ENCODE data around the gene PRICKLE3.
"Not testable (repeated sequence)": the region's sequence is repeated elsewhere in the genome, so short reads cannot be mapped to it uniquely, and the experiment has no call there.

The PRICKLE3 gene

DNA sequence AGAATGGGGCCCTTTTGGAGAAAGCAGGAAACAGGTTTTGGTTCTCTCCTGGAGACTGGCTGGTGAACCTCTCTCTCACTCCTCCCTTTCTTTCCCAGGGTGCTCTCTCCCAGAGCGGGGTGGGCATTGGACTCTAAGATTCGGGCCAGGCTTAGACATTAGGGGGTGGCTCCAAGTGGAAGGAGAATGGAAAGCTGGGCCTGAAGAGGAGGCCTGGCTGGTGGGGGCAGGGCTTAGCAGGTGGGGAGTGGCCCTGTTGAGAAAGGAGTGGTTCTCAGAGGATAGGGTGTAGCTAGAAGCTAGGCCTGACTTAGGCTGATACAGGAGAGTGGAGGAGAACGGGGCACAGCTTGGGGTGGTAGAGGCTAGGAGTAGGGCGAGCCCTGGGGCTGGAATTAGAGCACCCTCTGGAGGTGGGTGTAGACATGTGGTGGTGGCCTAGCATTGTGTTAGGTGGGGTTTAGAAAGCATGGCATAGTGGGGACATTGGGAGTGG lies 8.8 kb downstream of the PRICKLE3 start:
- H3K4me3 ChIP-seq (ENCODE audit: low read depth, low read length), result no peak overlapping the region
- TF ChIP-seq, protein P1, sequence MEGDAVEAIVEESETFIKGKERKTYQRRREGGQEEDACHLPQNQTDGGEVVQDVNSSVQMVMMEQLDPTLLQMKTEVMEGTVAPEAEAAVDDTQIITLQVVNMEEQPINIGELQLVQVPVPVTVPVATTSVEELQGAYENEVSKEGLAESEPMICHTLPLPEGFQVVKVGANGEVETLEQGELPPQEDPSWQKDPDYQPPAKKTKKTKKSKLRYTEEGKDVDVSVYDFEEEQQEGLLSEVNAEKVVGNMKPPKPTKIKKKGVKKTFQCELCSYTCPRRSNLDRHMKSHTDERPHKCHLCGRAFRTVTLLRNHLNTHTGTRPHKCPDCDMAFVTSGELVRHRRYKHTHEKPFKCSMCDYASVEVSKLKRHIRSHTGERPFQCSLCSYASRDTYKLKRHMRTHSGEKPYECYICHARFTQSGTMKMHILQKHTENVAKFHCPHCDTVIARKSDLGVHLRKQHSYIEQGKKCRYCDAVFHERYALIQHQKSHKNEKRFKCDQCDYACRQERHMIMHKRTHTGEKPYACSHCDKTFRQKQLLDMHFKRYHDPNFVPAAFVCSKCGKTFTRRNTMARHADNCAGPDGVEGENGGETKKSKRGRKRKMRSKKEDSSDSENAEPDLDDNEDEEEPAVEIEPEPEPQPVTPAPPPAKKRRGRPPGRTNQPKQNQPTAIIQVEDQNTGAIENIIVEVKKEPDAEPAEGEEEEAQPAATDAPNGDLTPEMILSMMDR (IDR thresholded peaks at IDR 0.05; ENCODE audit: insufficient read depth, low read depth, low read length, missing control alignments), result no peak
- no peak for DNase-seq (ENCODE audit: low read depth)

DNA sequence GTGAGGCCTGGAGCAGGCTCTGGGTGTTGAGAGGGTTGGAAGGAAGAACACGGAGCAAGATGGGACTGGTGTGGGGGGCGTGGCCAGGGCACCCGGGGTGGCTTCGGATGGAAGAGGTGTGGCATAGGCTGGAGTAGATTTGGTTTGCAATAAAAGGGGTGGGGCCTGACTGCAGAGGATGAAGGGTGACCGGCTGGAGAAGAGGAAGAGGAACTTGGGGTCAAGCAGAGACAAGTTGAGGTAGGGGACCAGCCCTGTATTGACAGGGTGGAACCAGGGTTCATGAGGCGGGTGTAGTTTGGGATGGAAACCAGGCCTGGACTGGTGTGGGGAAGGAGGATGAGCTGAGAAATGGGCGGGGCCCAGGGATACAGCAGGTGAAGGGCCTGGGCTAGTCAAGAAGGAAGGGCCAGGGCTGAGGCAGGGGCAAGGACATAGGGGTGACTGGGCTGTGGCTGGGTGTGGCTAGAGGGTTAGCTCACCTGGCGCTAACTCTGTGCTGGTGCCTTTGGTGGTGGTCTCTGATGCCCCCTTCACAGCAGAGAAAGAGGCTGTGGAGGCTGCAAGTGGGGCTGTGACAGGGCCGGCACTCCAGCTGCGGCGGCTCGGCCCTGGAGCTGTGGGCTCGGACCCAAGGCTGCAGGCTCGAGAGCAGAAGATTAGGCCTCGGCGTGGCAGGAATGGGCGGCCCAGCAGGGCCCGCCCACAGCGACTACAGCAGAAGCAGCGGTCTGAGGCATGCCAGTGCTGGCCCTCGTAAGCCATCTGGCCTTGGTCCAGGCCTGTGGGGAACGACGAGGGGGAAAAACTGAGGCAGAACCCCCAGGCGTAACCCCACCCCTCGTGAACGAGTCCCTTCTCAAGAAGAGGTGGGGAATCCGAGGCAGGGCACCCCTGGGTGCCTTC lies 9.5 kb downstream of the PRICKLE3 start:
- TF ChIP-seq, protein P1 (IDR thresholded peaks at IDR 0.05; ENCODE audit: insufficient read depth, low read depth, low read length, missing control alignments), result no peak
- H3K4me3 ChIP-seq (ENCODE audit: low read depth, low read length), result no peak overlapping the region
- DNase-seq (ENCODE audit: low read depth), result no peak

DNA sequence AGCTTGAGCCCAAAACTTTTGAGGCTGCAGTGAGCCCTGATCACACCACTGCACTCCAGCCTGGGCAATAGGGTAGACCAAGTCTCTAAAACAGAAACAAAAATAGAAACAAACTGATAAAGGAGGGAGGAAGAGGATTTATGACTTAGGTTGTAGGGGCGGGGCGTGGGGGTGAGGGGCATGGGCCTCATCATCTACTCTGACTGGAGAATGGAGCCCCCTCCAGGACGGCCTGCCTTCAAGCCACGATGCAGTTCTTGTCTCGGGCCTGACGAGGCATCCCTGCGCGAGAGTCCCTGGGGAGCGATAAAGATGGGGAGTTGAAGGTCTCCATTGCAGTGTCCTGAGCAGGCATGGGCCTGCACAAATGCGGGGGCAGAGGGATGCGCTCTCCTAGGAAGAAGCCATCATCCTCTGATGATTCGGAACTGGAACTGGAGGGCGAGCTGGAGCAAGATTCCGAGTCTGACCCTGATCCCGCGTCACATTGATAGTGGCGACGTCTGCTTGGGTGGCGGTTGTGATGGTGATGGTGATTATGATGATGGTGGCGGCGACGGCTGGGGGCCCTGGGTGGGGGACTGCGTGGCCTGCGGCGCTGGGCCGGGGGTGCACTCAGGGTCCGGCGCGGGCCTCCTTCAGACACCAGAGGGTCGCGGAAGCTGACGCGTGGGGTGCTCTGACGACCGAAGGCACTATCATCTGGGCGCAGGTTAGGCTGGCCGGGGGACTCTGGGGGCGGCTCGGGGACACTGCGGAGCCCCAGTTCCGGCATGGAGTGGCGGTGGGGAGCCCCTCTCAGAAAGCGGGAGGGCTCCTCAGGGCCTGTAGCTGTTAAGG lies 10.5 kb downstream of the PRICKLE3 start:
- TF ChIP-seq, protein P1 (IDR thresholded peaks at IDR 0.05; ENCODE audit: insufficient read depth, low read depth, low read length, missing control alignments), result no peak
- DNase-seq (ENCODE audit: low read depth), result no peak
- H3K4me3 ChIP-seq (ENCODE audit: low read depth, low read length), result no peak overlapping the region

DNA sequence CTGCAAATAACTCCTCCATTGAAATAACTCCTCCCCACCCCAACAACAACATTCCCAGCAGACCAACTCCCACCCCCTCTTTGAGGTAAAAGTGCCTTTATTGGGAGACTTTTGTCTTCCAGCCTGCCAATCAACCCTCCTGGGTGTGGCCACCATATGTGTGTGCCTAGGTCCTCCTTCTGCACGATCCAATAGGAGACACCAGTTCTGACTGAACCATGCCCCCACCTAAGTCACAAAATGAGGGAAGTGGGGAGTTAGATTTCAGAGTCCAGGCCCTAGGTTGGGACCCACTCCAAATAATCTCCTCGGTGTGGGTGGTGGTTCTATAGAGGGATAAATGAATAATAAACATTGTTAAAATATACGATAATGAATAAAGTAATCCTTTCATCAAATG lies 11.4 kb downstream of the PRICKLE3 start:
- DNase-seq (ENCODE audit: low read depth), result no peak
- no peak overlapping the region for H3K4me3 ChIP-seq (ENCODE audit: low read depth, low read length)
- TF ChIP-seq, protein P1 (IDR thresholded peaks at IDR 0.05; ENCODE audit: insufficient read depth, low read depth, low read length, missing control alignments), result no peak

DNA sequence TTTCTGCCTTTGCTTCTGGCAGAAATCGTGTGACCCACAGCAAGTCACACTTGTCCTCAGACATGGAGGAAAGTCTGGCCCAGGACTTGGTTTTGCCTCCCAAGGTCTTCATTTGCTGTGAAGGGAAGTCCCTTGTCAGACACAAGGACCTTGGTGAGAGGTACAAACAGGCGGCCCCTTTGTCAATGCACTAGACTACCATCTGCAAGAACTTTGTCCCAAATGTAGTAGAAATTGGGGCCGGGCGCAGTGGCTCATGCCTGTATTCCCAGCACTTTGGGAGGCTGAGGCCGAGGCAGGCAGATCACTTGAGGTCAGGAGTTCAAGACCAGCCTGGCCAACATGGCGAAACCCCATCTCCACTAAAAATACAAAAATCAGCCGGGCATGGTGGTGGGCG lies 12.6 kb downstream of the PRICKLE3 start:
- DNase-seq (ENCODE audit: low read depth); H3K4me3 ChIP-seq (ENCODE audit: low read depth, low read length): not testable (repeated sequence)

DNA sequence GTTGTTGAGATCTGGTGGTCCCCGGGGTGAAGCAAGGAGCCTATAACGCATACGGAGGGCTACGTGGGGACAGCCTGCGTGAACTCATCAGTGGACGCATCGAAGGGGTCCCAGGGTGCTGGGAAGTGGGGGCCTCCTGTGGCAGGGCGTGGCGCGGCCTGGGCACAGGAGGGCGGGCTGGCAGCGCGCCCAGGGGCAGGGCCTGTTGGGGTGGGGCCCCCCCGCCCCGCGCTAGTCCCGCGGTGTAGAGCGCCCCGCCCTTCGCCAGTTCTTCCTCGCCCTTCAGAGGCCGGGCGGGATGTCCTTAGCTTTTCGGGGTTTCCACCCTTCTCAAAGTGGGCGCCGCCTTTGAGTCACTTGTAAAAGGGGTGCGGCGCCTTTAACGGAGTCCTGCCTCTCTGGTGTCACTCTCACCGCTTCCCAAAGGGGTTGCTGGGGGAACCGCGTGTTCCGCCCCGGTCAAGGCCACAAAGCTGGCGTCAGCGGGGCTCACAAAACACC lies 13.8 kb downstream of the PRICKLE3 start:
- H3K4me3 ChIP-seq (ENCODE audit: low read depth, low read length), result peak overlapping the region; percentile 86
- peak; percentile 85 for DNase-seq (ENCODE audit: low read depth)
- TF ChIP-seq, protein P1 (IDR thresholded peaks at IDR 0.05; ENCODE audit: insufficient read depth, low read depth, low read length, missing control alignments), result no peak

DNA sequence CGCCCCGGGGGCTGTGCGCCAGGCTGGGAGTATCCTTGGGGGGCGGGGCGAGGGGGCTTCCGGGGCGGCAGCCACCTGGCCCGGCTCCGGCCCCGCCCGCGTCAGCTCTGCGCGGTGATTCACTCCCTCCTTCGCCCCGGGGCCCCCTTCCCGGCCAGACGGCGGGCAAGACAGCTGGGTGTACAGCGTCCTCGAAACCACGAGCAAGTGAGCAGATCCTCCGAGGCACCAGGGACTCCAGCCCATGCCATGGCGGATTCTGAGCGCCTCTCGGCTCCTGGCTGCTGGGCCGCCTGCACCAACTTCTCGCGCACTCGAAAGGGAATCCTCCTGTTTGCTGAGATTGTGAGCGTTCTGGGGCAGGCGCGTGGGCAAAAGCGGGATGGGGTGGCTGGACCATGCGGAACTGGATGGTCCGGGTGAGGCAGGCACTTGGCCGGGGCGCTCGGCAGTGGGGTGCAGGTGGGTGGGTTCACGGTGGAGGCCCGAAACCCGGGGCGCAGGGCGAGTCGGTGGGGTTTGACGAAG lies 14.4 kb downstream of the PRICKLE3 start, which contains the start of gene PLP2:
TSS of gene PLP2 (plus strand) at position 147 of the 528 bp plus-strand sequence. CDS start at position 250, 103 bp downstream.
- TF ChIP-seq, protein P1 (IDR thresholded peaks at IDR 0.05; ENCODE audit: insufficient read depth, low read depth, low read length, missing control alignments), result no peak
- peak; percentile 69 for DNase-seq (ENCODE audit: low read depth)
- H3K4me3 ChIP-seq (ENCODE audit: low read depth, low read length), result peak within 1 kb of the TSS; percentile 86
